HCT116 (cell line): ENCODE results near the gene SLC39A13. TPM values are rescaled to one million over a fixed set of nuclear protein-coding genes. Genes with fewer than 3 reads are reported as not detected.

Experiments
- ATAC-seq: fragments of 200-7000 bp; cut with Tn5 transposase; 2 replicates; pipeline ENCODE4 v1.9.1; 2020; ENCODE audit warnings: mild to moderate bottlenecking, moderate library complexity
- BruUV-seq: library from RNA; stranded (reverse); fragments of 400-500 nt; replicated peaks from 2 replicates; lab custom pipeline; 2021; lab: Mats Ljungman, UMichigan
- CTCF ChIA-PET: fragments of 300-600 bp; sonication (Branson Sonifier 250); formaldehyde crosslinking; loops from one replicate; lab custom pipeline; 2021; ENCODE audit warnings: antibody characterized with exemption; lab: Charles Lee
- POLR2A ChIA-PET: fragments of 300-600, 350-600 bp; sonication (Branson Sonifier 250); formaldehyde crosslinking; loops from one replicate; lab custom pipeline; 2021; ENCODE audit warnings: antibody characterized with exemption; lab: Charles Lee
- RAD21 ChIA-PET, 2 experiments: fragments of 300-600 bp; sonication (Branson Sonifier 250); formaldehyde crosslinking; loops; one replicate each; lab custom pipeline; 2023; ENCODE audit warnings: low total read pairs in 2 of 2; ENCODE audit not compliant: uncharacterized antibody in 2 of 2, unreplicated experiment in 2 of 2, low non-redundant PET in 1 of 2; lab: Charles Lee
- DNase-seq: peaks from one replicate; pipeline ENCODE4 v3.0.0-alpha.2; 2010; ENCODE audit warnings: low read depth, low spot score
- H2AFZ ChIP-seq: fragments of 200-600 bp; shearing (Covaris generic), sonication (generic); 2 replicates; pipeline ENCODE4 v1.6.1; 2017; ENCODE audit warnings: low read depth, mixed run types, mixed read lengths, antibody characterized with exemption, low read length; ENCODE audit not compliant: poor library complexity, severe bottlenecking
- H3K27ac ChIP-seq: 2 replicates; pipeline ENCODE4 v1.5.1; 2012; ENCODE audit warnings: low read depth, low read length
- H3K27me3 ChIP-seq: fragments of 200-600 bp; sonication (generic); 2 replicates; pipeline ENCODE4 v1.6.1; 2016; ENCODE audit warnings: mixed run types, low read length, mixed read lengths; ENCODE audit not compliant: insufficient read depth
- H3K36me3 ChIP-seq, 2 experiments: fragments of 200-500 bp in 1 of 2; fragments of 200-600 bp in 1 of 2; sonication (Bioruptor generic) in 1 of 2; sonication (generic) in 1 of 2; 2 replicates each; pipeline versions ENCODE4 v1.5.1 to v1.6.1; 2014 to 2016; ENCODE audit warnings: low read length in 2 of 2, inconsistent platforms in 1 of 2, mixed read lengths in 1 of 2, mixed run types in 1 of 2; ENCODE audit not compliant: insufficient read depth in 2 of 2, control insufficient read depth in 1 of 2
- H3K4me1 ChIP-seq, 2 experiments: fragments of 200-600 bp in 1 of 2; sonication (generic) in 1 of 2; 2 replicates each; pipeline versions ENCODE4 v1.5.1 to v1.6.1; 2012 to 2017; ENCODE audit warnings: low read length in 2 of 2, inconsistent platforms in 1 of 2, mild to moderate bottlenecking in 1 of 2, mixed read lengths in 1 of 2, mixed run types in 1 of 2, moderate library complexity in 1 of 2; ENCODE audit not compliant: insufficient read depth in 2 of 2, control insufficient read depth in 1 of 2
- H3K4me2 ChIP-seq: fragments of 200-600 bp; sonication (generic); 2 replicates; pipeline ENCODE4 v1.6.1; 2017; ENCODE audit warnings: mixed run types, low read length, mixed read lengths
- H3K4me3 ChIP-seq, 2 experiments: fragments of 200-600 bp in 1 of 2; sonication (generic) in 1 of 2; replicated peaks in 1 of 2; 2 replicates each; pipeline ENCODE4 v1.5.1; 2011 to 2016; ENCODE audit warnings: low read length in 2 of 2, control low read depth in 1 of 2, low read depth in 1 of 2, mild to moderate bottlenecking in 1 of 2, mixed read lengths in 1 of 2, mixed run types in 1 of 2
- H3K79me2 ChIP-seq: fragments of 200-600 bp; sonication (generic); 2 replicates; pipeline ENCODE4 v1.6.1; 2017; ENCODE audit warnings: mild to moderate bottlenecking, mixed run types, low read length, moderate library complexity, mixed read lengths; ENCODE audit not compliant: insufficient read depth
- H3K9ac ChIP-seq: fragments of 200-600 bp; sonication (generic); 2 replicates; pipeline ENCODE4 v1.6.1; 2016; ENCODE audit warnings: low read length, mixed read lengths
- H3K9me2 ChIP-seq: fragments of 200-600 bp; sonication (generic), shearing (Covaris generic); 2 replicates; pipeline ENCODE4 v1.6.1; 2017; ENCODE audit warnings: mixed run types, mild to moderate bottlenecking, moderate library complexity; ENCODE audit not compliant: insufficient read depth
- H3K9me3 ChIP-seq, 2 experiments: fragments of 200-500 bp in 1 of 2; fragments of 200-600 bp in 1 of 2; sonication (Bioruptor generic) in 1 of 2; sonication (generic) in 1 of 2; 2 replicates each; pipeline ENCODE4 v1.6.1; 2014 to 2017; ENCODE audit warnings: low read length in 2 of 2, mixed read lengths in 2 of 2, inconsistent platforms in 1 of 2, low read depth in 1 of 2, mild to moderate bottlenecking in 1 of 2, mixed run types in 1 of 2, moderate library complexity in 1 of 2; ENCODE audit not compliant: control insufficient read depth in 1 of 2, insufficient read depth in 1 of 2
- H4K20me1 ChIP-seq: fragments of 200-600 bp; sonication (generic), shearing (Covaris generic); 2 replicates; pipeline ENCODE4 v1.6.1; 2017; ENCODE audit warnings: mixed run types, mild to moderate bottlenecking, moderate library complexity; ENCODE audit not compliant: insufficient read depth
- CEBPB ChIP-seq: IDR thresholded peaks from 2 replicates; pipeline ENCODE4 v1.6.1; 2012; ENCODE audit warnings: low read depth
- EGR1 ChIP-seq: IDR thresholded peaks from 2 replicates; pipeline ENCODE4 v1.6.1; 2012; ENCODE audit warnings: low read depth
- EZH2 ChIP-seq: fragments of 200-600 bp; sonication (generic); IDR thresholded peaks from 2 replicates; pipeline ENCODE4 v1.6.1; 2017; ENCODE audit warnings: antibody characterized with exemption, mixed run types
- EZH2phosphoT487 ChIP-seq: fragments of 200-600 bp; IDR thresholded peaks from 2 replicates; pipeline ENCODE4 v1.6.1; 2018; ENCODE audit warnings: antibody characterized with exemption, borderline replicate concordance
- JUND ChIP-seq: IDR thresholded peaks from 2 replicates; pipeline ENCODE4 v1.6.1; 2012
- POLR2A ChIP-seq: IDR thresholded peaks from 2 replicates; pipeline ENCODE4 v1.7.0; 2011; ENCODE audit warnings: borderline replicate concordance; ENCODE audit not compliant: insufficient read depth, insufficient read length; ENCODE audit errors: extremely low read depth
- RAD21 ChIP-seq: IDR thresholded peaks from 2 replicates; pipeline ENCODE4 v1.6.1; 2012; ENCODE audit warnings: low read depth, mild to moderate bottlenecking
- SIN3A ChIP-seq: IDR thresholded peaks from 2 replicates; pipeline ENCODE4 v1.6.1; 2012; ENCODE audit warnings: low read depth
- SP1 ChIP-seq: IDR thresholded peaks from 2 replicates; pipeline ENCODE4 v1.6.1; 2012; ENCODE audit warnings: low read depth
- TCF7L2 ChIP-seq: IDR thresholded peaks from 2 replicates; pipeline ENCODE4 v1.7.0; 2011; ENCODE audit warnings: borderline replicate concordance, inconsistent platforms; ENCODE audit not compliant: insufficient read depth, insufficient read length; ENCODE audit errors: extremely low read depth
- YY1 ChIP-seq: IDR thresholded peaks from 2 replicates; pipeline ENCODE4 v1.6.1; 2011; ENCODE audit warnings: low read length, low read depth, moderate library complexity, mild to moderate bottlenecking; ENCODE audit not compliant: insufficient replicate concordance; ENCODE audit errors: extremely low read depth
- ZFX ChIP-seq: fragments of 450-650 bp; IDR thresholded peaks from 2 replicates; pipeline ENCODE4 v1.6.1; 2017
- ZNF274 ChIP-seq: fragments of 200-500 bp; sonication (Bioruptor generic); IDR thresholded peaks from 2 replicates; pipeline ENCODE4 v1.6.1; 2014; ENCODE audit warnings: mild to moderate bottlenecking, low read depth, low read length, inconsistent platforms
- intact Hi-C: fragments of 100-400 bp; cut with micrococcal nuclease; formaldehyde crosslinking; loops from 2 replicates; pipeline ENCODE4 v1.10.0; 2022
- total RNA-seq: library from RNA; stranded (reverse); gene quantifications from one replicate; pipeline ENCODE4 v1.2.1, GENCODE V29; 2021; ENCODE audit not compliant: unreplicated experiment
- TF ChIP-seq, protein P1 (sequence below), 3 experiments: fragments of 200-600 bp in 1 of 3; sonication (generic) in 1 of 3; IDR thresholded peaks in 2 of 3; conservative IDR thresholded peaks in 1 of 3; 2 replicates each; pipeline ENCODE4 v1.5.1; 2012 to 2017; ENCODE audit warnings: low read depth in 2 of 3, low read length in 2 of 3, antibody characterized with exemption in 1 of 3, borderline replicate concordance in 1 of 3, control low read depth in 1 of 3, mild to moderate bottlenecking in 1 of 3, mixed read lengths in 1 of 3, mixed run types in 1 of 3, moderate library complexity in 1 of 3; ENCODE audit not compliant: insufficient read depth in 1 of 3
- TF ChIP-seq, protein P2 (sequence below): IDR thresholded peaks from 2 replicates; pipeline ENCODE4 v1.6.1; 2011; ENCODE audit warnings: mild to moderate bottlenecking, low read length, moderate library complexity; ENCODE audit not compliant: insufficient replicate concordance; ENCODE audit errors: extremely low read depth

Gene SLC39A13
- total RNA-seq, 1 experiment from 2014 or later = 23.9 TPM

DNA sequence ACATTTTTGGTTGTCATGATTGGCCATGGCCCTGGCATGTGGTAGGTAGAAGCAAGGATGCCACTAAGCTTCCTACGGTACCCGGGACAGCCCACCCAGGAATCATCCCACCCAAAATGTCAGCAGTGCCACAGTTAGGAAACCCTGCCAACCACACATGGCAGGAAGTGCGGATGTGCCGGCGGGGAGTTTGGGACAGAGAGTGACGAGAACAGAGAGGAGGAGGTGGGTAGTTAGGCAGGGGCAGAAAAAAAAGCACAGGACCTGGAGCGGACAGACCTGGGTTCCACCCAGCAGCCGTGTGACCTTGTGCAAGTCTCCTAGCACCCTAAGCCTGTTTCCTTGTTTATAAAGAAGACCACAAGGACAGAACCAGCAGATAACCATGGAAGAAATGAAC is 33.4 kb upstream of the SLC39A13 start (continued):
- TF ChIP-seq, protein P1, sequence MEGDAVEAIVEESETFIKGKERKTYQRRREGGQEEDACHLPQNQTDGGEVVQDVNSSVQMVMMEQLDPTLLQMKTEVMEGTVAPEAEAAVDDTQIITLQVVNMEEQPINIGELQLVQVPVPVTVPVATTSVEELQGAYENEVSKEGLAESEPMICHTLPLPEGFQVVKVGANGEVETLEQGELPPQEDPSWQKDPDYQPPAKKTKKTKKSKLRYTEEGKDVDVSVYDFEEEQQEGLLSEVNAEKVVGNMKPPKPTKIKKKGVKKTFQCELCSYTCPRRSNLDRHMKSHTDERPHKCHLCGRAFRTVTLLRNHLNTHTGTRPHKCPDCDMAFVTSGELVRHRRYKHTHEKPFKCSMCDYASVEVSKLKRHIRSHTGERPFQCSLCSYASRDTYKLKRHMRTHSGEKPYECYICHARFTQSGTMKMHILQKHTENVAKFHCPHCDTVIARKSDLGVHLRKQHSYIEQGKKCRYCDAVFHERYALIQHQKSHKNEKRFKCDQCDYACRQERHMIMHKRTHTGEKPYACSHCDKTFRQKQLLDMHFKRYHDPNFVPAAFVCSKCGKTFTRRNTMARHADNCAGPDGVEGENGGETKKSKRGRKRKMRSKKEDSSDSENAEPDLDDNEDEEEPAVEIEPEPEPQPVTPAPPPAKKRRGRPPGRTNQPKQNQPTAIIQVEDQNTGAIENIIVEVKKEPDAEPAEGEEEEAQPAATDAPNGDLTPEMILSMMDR (IDR thresholded peaks at IDR 0.05 in 2 of 3, conservative IDR thresholded peaks at IDR 0.05 in 1 of 3; ENCODE audit: borderline replicate concordance in 1 of 3, insufficient read depth in 1 of 3, low read depth in 2 of 3, low read length in 2 of 3) = no peak
- TF ChIP-seq, protein P2, sequence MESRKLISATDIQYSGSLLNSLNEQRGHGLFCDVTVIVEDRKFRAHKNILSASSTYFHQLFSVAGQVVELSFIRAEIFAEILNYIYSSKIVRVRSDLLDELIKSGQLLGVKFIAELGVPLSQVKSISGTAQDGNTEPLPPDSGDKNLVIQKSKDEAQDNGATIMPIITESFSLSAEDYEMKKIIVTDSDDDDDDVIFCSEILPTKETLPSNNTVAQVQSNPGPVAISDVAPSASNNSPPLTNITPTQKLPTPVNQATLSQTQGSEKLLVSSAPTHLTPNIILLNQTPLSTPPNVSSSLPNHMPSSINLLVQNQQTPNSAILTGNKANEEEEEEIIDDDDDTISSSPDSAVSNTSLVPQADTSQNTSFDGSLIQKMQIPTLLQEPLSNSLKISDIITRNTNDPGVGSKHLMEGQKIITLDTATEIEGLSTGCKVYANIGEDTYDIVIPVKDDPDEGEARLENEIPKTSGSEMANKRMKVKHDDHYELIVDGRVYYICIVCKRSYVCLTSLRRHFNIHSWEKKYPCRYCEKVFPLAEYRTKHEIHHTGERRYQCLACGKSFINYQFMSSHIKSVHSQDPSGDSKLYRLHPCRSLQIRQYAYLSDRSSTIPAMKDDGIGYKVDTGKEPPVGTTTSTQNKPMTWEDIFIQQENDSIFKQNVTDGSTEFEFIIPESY = no peak
- TF ChIP-seq EZH2 = no peak
- no peak for TF ChIP-seq RAD21
- TF ChIP-seq ZFX = no peak
- no peak for TF ChIP-seq TCF7L2
- TF ChIP-seq JUND = no peak
- no peak for TF ChIP-seq CEBPB

DNA sequence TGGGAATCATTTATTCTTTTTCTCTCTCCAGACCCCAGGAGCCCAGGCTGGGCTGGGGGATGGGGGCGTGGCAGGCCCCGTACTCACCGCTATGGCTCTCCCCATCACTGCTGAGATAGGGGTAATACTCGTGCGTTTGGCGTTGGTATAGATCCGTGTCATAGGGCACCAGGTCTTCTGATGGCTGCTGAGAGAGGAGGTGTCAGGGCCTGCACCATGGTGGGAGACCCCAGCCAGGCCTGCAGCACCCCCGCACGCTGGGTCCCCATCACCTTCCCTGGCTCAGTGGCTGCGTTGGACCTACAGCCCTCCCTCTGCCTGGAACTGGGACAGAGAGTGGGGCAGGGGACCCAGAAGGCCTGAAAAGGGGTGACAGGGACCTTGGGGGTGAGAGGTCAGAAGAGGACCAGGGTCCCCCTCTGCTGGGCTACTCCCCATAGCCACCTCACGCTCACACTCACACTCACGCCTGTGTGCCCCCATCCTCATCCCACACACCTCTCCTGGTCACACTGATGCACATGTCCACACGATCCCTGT is 32.8 kb upstream of the SLC39A13 start:
- H3K27ac ChIP-seq = no peak overlapping the region
- no peaks in the 10 kb centered on the region for H3K36me3 ChIP-seq
- no peak overlapping the region for H3K4me3 ChIP-seq
- H3K9ac ChIP-seq = no peak overlapping the region
- H3K27me3 ChIP-seq = no peaks in the 10 kb centered on the region
- no peaks in the 10 kb centered on the region for H3K79me2 ChIP-seq
- intact Hi-C loops = no loop called here
- H4K20me1 ChIP-seq = no peaks in the 10 kb centered on the region
- no peak for TF ChIP-seq TCF7L2
- TF ChIP-seq YY1 = no peak
- no peak for TF ChIP-seq SIN3A
- TF ChIP-seq POLR2A = no peak
- TF ChIP-seq ZNF274 = no peak
- TF ChIP-seq EZH2phosphoT487 = no peak
- TF ChIP-seq ZFX = no peak
- TF ChIP-seq EGR1 = no peak
- no peak for TF ChIP-seq RAD21
- TF ChIP-seq SP1 = no peak
- TF ChIP-seq, protein P2 = no peak
- TF ChIP-seq JUND = no peak
- no peak for ATAC-seq
- no peak overlapping the region for H3K4me2 ChIP-seq
- ChIA-PET CTCF (no interaction called here), POLR2A (no interaction called here), RAD21 (no interaction called here)
- H3K9me3 ChIP-seq = no peaks in the 10 kb centered on the region
- no peak overlapping the region for H2AFZ ChIP-seq
- no peak for DNase-seq
- H3K4me1 ChIP-seq = peaks cover 11 to 29% of the 10 kb centered on the region in 2 experiments; a peak in 3 of 4 replicates
- BruUV-seq = no TSS peak
- H3K9me2 ChIP-seq = no peaks in the 10 kb centered on the region
